SU-DHL-6 (cell line): Measurements from ENCODE around the gene ANKRD36.
"Not testable (repeated sequence)": the region's sequence is repeated elsewhere in the genome, so short reads cannot be mapped to it uniquely, and the experiment has no call there.

Experiments used
- H2AFZ ChIP-seq: fragments of 200-600 bp; sonication (generic); 2 replicates; pipeline ENCODE4 v1.6.1; 2014; ENCODE audit warnings: low read depth, mild to moderate bottlenecking, moderate library complexity, mixed read lengths, antibody characterized with exemption, low read length; ENCODE audit not compliant: severe bottlenecking
- H3F3A ChIP-seq: fragments of 200-600 bp; shearing (Covaris generic); 2 replicates; pipeline ENCODE4 v1.6.0; 2016; ENCODE audit warnings: antibody characterized with exemption, mild to moderate bottlenecking; ENCODE audit not compliant: insufficient read depth
- H3K27ac ChIP-seq: fragments of 200-600 bp; sonication (generic); 2 replicates; pipeline ENCODE4 v1.5.1; 2016; ENCODE audit warnings: low read depth, mild to moderate bottlenecking, low read length, moderate library complexity, mixed read lengths
- H3K27me3 ChIP-seq: fragments of 200-600 bp; sonication (generic), shearing (Covaris generic); 2 replicates; pipeline ENCODE4 v1.6.0; 2014; ENCODE audit warnings: mild to moderate bottlenecking, low read length
- H3K36me3 ChIP-seq: fragments of 200-600 bp; sonication (generic); 2 replicates; pipeline ENCODE4 v1.6.1; 2014; ENCODE audit warnings: mild to moderate bottlenecking, low read length, mixed read lengths
- H3K4me2 ChIP-seq: fragments of 300-600, 200-600 bp; shearing (Covaris generic), sonication (generic); 2 replicates; pipeline ENCODE4 v1.6.0; 2014; ENCODE audit warnings: low read length, low read depth, mild to moderate bottlenecking; ENCODE audit not compliant: poor library complexity, severe bottlenecking
- H3K4me3 ChIP-seq: fragments of 200-600 bp; sonication (generic); 2 replicates; pipeline ENCODE4 v1.5.1; 2014; ENCODE audit warnings: antibody characterized with exemption, low read length, mild to moderate bottlenecking, mixed read lengths; ENCODE audit not compliant: insufficient read depth, poor library complexity, severe bottlenecking
- H3K79me2 ChIP-seq: fragments of 200-600 bp; sonication (generic); 2 replicates; pipeline ENCODE4 v1.6.1; 2014; ENCODE audit warnings: mild to moderate bottlenecking, low read length, moderate library complexity; ENCODE audit not compliant: insufficient read depth
- H3K9ac ChIP-seq: fragments of 200-600 bp; sonication (generic); 2 replicates; pipeline ENCODE4 v1.7.0; 2014; ENCODE audit warnings: mild to moderate bottlenecking, low read length
- H3K9me2 ChIP-seq: fragments of 200-600 bp; sonication (generic); replicated peaks from 2 replicates; pipeline ENCODE4 v1.6.1; 2014; ENCODE audit warnings: low read length; ENCODE audit not compliant: insufficient read depth
- H3K9me3 ChIP-seq: fragments of 200-600 bp; sonication (generic); 2 replicates; pipeline ENCODE4 v1.6.1; 2014; ENCODE audit warnings: low read length, mixed read lengths; ENCODE audit not compliant: insufficient read depth
- H4K20me1 ChIP-seq: fragments of 200-600 bp; sonication (generic); 2 replicates; pipeline ENCODE4 v1.6.1; 2014; ENCODE audit warnings: low read depth, mild to moderate bottlenecking, antibody characterized with exemption, low read length, moderate library complexity, mixed read lengths
- EZH2phosphoT487 ChIP-seq: fragments of 200-600 bp; sonication (generic), shearing (Covaris generic); conservative IDR thresholded peaks from 2 replicates; pipeline ENCODE4 v1.6.1; 2018; ENCODE audit warnings: mild to moderate bottlenecking, antibody characterized with exemption, low read length, moderate library complexity, mixed read lengths
- TF ChIP-seq, protein P1 (sequence below): fragments of 200-600 bp; sonication (generic); IDR thresholded peaks from one replicate; pipeline ENCODE4 v1.5.1; 2017; ENCODE audit warnings: antibody characterized with exemption, mild to moderate bottlenecking, low read length, moderate library complexity; ENCODE audit not compliant: insufficient read depth, poor library complexity, severe bottlenecking

Gene ANKRD36

GRCh38 chr2:97113050-97113881 lies at the start of gene ANKRD36:
Gene ANKRD36 (plus strand): TSS chr2:97113153. CDS start chr2:97113740, 587 bp downstream.
- Histone ChIP-seq H3K27ac (peak within 1 kb of the TSS; percentile 85), H3K4me3 (peak within 1 kb of the TSS; percentile 73), H2AFZ (peak within 1 kb of the TSS; percentile 94), H3K4me2 (peak within 1 kb of the TSS; percentile 90), H3K9ac (peak within 1 kb of the TSS; percentile 78)
- not testable (repeated sequence) for H3F3A ChIP-seq, H4K20me1 ChIP-seq, H3K79me2 ChIP-seq, H3K9me3 ChIP-seq, H3K9me2 ChIP-seq, H3K27me3 ChIP-seq, H3K36me3 ChIP-seq

DNA sequence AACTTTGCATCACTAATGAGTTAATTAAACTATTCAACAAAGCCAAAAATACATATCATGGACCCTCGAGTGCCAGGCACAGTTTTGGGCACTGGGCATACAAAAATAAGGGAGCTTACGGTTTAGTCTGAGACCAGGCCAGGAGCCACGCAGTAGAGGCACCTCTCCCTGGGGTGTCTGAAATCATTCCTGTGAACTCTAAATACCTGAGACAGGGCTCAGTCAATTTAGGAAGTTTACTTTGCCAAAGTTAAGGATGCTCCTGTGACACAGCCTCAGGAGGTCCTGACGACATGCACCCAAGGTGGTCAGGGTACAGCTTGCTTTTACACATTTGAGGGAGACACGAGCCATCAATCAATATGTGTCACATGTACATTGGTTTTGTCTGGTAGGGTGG lies 46.9 kb upstream of the ANKRD36 start:
- not testable (repeated sequence) for H3F3A ChIP-seq, H3K36me3 ChIP-seq, H3K27me3 ChIP-seq, H2AFZ ChIP-seq, H4K20me1 ChIP-seq, H3K4me3 ChIP-seq, H3K9me3 ChIP-seq, H3K9me2 ChIP-seq, H3K27ac ChIP-seq, H3K79me2 ChIP-seq, H3K4me2 ChIP-seq, H3K9ac ChIP-seq

GRCh38 chr2:97067279-97068004 lies 45.5 kb upstream of the ANKRD36 start:
- Histone ChIP-seq H4K20me1 (no peaks in the 10 kb centered on the region), H3K79me2 (no peaks in the 10 kb centered on the region), H3K4me3 (no peak overlapping the region), H3K9me3 (no peaks in the 10 kb centered on the region), H3K27me3 (no peaks in the 10 kb centered on the region), H2AFZ (no peak overlapping the region), H3K4me2 (no peak overlapping the region), H3K9ac (no peak overlapping the region), H3K36me3 (no peaks in the 10 kb centered on the region), H3K9me2 (no peaks in the 10 kb centered on the region), H3K27ac (no peak overlapping the region), H3F3A (no peaks in the 10 kb centered on the region)
- TF ChIP-seq, protein P1, sequence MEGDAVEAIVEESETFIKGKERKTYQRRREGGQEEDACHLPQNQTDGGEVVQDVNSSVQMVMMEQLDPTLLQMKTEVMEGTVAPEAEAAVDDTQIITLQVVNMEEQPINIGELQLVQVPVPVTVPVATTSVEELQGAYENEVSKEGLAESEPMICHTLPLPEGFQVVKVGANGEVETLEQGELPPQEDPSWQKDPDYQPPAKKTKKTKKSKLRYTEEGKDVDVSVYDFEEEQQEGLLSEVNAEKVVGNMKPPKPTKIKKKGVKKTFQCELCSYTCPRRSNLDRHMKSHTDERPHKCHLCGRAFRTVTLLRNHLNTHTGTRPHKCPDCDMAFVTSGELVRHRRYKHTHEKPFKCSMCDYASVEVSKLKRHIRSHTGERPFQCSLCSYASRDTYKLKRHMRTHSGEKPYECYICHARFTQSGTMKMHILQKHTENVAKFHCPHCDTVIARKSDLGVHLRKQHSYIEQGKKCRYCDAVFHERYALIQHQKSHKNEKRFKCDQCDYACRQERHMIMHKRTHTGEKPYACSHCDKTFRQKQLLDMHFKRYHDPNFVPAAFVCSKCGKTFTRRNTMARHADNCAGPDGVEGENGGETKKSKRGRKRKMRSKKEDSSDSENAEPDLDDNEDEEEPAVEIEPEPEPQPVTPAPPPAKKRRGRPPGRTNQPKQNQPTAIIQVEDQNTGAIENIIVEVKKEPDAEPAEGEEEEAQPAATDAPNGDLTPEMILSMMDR = no peak
- TF ChIP-seq EZH2phosphoT487 = no peak

DNA sequence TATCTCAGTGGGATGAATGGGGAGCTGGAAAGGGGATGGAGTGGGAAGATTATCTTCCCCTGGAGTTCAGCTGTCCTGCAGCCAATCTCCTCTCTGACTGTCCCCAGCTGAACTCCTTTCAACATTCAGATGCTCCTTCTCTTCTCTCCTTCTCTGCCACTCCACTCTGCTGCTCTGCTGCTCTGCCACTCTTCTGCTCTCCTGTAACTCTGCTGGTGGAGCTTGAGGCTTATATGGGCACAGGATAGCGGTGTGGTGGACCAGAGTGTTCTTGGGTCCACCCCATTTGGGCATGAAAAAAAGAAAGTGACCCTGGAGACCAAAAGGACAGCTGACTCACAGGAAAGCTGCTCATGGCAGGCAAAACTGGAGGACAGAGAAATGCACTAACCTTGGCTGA lies 44.9 kb upstream of the ANKRD36 start:
- no peaks in the 10 kb centered on the region for H3F3A ChIP-seq
- no peaks in the 10 kb centered on the region for H3K27me3 ChIP-seq
- no peak overlapping the region for H2AFZ ChIP-seq
- TF ChIP-seq, protein P1 = no peak
- no peak for TF ChIP-seq EZH2phosphoT487
- no peaks in the 10 kb centered on the region for H3K36me3 ChIP-seq
- H4K20me1 ChIP-seq = no peaks in the 10 kb centered on the region
- H3K79me2 ChIP-seq = no peaks in the 10 kb centered on the region
- H3K4me3 ChIP-seq = no peak overlapping the region
- no peak overlapping the region for H3K4me2 ChIP-seq
- H3K9me3 ChIP-seq = no peaks in the 10 kb centered on the region
- H3K27ac ChIP-seq = no peak overlapping the region
- no peak overlapping the region for H3K9ac ChIP-seq
- H3K9me2 ChIP-seq = no peaks in the 10 kb centered on the region

GRCh38 chr2:97068722-97069121 lies 44.2 kb upstream of the ANKRD36 start:
- not testable (repeated sequence) for H3K27me3 ChIP-seq, H3K4me2 ChIP-seq, H3F3A ChIP-seq, H4K20me1 ChIP-seq, H3K9me2 ChIP-seq, H3K27ac ChIP-seq, H3K9me3 ChIP-seq, H3K36me3 ChIP-seq, H3K4me3 ChIP-seq, H3K79me2 ChIP-seq, H2AFZ ChIP-seq, H3K9ac ChIP-seq

DNA sequence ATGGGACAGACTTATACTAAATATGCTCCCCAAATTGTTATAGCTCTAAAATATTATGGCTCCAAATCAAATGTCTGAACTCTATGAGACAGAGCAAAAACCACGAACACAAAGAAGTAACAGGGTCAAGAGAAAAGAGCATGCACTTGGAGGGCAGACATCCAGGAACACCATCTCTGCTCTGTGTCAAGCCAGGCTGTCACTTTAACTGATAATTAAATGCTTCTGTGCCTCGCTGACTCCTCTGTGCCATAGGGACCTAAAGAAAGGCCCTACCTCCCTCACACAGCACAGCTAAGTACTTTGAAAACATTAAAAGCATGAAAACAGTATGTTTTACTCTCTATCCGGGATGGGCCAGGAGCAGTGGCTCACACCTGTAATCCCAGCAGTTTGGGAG lies 42.0 kb upstream of the ANKRD36 start:
- H3K27ac ChIP-seq, H3K9me2 ChIP-seq, H4K20me1 ChIP-seq, H3F3A ChIP-seq, H3K4me3 ChIP-seq, H3K79me2 ChIP-seq, H3K27me3 ChIP-seq, H3K4me2 ChIP-seq, H2AFZ ChIP-seq, H3K36me3 ChIP-seq, H3K9ac ChIP-seq, H3K9me3 ChIP-seq: not testable (repeated sequence)
